IPS DF 19.7 (cell line): ENCODE measurements around the gene SPTBN2.

Experiments
- DNase-seq: peaks from one replicate; pipeline ENCODE4 v3.0.0-alpha.2; 2013; ENCODE audit warnings: low read depth, low spot score

SPTBN2 gene

DNA sequence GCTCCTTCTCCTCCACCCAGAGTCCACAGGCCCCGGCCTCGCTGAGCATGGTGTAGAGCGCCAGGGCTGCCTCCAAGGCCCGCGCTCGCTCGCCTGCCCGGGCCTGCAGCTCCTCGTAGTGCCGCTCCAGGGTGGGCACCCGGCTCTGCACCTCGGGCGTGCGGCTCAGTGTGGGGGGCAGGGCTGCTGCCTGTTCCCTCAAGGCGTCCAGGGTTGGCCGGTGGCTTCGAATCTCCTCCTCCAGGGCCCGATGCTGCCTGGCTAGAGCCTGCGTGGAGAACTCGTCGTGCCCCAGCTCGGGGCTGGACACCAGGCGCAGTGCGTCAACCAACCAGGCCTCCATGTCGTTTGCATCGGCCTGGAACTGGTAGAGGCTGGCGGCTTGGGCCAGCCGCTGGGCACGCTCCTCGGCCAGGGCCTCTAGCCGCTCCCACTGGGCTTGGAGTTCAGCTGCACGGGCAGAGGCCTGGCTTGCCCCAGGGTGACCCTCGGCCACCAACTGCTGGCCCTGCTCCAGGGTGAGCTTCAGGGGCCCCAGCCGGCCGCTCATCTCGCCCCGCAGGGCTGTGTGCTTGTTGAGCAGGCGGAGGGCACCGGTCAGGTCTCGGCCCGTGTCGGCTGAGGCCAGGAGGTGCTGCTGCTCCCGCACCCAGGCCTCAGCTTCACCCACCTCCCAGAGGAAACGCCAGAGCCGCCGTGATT lies 24.2 kb downstream of the SPTBN2 start:
- DNase-seq, result no peak

DNA sequence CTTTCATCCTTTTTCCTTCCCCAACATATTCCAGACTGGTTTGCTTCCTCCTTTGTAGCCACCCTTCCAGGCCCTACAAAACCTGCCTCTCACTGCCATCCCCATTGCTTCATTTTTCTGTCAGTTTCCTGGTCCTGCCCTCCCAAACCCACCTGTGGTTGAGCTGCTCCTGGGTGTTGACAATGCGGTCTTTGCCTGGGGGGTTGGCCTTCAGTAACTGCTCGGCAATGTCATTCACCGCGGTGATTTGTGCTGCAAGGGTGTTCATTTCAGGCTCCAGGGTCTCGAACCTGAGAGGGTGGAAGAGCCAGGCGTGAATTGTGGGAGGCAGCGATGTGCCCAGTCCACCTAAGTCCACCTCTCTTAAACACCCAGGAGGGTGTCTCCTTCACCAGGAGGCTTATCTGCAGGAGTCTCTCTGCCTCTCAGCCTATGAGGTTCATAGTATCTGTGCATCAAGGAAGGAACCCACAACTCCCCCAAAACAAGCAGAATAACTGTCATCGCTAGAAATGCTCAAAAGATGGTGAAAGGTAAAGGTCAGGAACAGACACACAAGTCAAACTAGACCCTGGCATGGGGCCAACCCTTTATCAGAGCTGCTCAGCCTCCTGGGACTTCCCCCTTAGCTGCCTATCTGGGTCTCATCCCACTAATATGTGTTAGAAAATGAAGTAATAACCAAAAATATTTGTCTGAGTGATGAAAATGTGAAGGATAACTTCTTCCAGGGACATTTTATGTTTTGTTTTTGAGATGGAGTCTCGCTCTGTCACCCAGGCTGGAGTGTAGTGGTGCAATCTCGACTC lies 27.4 kb downstream of the SPTBN2 start:
- DNase-seq, result no peak

DNA sequence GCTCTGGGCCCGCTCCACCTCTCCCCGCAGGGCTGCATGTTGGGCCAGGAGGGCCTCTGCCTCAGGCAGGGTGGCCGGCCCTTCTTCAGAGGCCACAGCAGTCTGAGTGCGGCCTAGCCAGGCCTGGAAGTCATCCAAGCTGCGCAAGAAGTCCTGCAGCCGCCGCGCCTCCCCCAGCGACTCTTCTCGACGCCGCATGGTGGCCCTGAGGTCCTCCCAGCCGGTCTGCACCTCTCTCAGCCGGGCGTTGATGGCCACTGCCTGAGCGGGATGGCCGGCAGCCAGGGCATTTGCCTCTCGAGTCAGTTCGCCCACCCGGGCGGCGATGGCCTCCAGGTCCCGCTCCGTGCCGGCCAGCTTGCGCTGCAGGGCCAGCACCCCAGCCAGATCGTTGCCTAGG lies 28.3 kb downstream of the SPTBN2 start:
- no peak for DNase-seq

DNA sequence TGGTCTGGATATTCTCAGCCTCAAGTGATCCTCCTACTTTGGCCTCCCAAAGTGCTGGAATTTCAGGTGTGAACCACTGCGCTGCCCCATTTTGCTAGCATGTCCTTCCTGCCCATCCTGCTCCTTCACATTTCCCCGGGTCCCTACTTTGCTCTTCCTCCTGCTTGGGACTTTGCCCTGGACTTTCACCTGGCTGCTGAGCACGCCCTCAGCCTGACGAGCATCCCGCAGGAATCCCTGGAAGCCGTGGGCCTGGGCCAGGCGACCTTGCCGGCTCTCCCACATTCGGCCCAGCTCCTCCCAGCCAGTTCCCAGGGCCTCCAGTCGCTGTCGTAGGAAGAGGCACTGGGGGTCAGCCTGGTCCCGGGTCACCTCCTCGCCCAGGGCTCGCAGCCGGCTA lies 28.7 kb downstream of the SPTBN2 start:
- no peak for DNase-seq

DNA sequence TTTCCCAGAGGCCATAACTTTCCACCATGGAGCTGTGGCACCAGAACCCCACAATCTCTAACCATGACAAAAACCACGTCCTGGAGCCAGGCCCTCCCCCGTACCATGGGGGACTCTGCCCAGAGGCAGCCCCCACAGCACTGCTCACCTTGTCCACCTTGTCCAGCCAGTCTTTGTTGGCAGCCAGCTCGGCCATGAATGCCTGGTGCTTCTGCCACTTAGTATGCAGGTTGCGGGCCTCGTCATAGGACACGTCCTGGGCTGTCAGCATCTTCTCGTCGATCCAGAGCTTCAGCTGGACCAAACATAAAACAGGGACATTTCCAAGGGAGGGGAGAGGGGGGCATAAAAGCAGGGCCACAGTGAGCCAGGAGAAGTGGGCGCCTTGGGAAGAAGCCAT lies 30.5 kb downstream of the SPTBN2 start:
- no peak for DNase-seq

DNA sequence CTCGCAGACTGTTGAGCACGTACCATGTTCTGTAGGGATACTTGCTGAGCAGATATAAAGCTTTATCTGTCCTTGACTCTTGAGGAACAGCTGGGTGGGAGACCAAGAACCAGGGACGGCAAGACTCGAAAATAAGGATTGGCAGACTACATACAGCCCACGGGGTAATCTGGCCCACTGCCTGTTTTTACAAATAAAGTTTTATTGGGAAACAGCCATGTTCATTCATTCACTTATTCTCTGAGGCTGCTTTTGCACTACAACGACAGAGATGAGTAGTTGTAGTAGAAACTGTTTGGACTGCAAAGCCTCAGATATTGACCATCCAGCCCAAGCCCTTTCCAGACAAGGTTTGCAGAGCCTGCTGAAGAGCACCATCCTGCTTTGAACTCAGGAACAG lies 31.0 kb downstream of the SPTBN2 start:
- DNase-seq, result no peak

DNA sequence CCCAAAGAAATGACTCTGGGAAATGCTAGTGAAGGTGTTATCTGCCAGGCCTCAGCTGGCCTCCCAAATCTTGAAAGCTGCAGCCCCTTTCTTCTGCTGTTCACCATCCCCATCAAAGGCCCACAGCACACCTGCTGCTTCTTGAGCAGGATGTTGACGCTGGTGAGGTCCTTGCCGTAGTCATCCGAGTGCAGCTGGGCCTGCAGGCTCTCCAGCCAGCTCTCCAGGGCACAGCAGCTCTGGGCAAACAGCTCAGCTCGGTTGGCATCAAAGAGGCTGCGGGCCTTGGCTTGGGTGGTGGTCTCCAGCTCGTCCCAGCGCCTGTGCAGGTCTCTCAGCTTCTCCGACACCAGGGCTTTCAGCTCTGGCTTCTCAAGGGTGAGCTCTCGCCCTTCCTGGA lies 32.9 kb downstream of the SPTBN2 start:
- DNase-seq, result no peak

DNA sequence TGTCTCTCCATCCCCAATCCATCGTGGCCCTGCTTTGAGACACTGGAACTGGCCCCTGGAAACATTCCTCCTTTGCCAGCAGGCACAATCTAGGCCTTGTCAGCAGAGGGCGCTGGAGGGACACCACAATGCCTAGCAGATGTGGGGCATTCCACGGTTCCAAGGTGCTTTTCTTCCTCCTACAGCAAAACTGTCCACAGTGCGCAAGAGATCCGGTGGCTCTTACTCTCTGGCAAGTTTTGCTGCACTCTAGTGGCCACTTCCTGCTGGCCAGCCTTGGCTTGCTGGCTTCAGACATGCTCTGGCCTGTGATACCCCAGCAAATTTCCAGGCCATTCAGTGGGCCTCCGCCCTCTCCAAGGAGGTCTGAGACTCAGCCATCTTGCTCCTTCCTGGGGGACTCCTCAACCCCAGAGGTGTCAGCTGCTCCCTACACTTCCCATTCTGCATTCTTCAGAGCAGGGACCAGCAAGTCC lies 34.2 kb downstream of the SPTBN2 start:
- peak; percentile 93 for DNase-seq

DNA sequence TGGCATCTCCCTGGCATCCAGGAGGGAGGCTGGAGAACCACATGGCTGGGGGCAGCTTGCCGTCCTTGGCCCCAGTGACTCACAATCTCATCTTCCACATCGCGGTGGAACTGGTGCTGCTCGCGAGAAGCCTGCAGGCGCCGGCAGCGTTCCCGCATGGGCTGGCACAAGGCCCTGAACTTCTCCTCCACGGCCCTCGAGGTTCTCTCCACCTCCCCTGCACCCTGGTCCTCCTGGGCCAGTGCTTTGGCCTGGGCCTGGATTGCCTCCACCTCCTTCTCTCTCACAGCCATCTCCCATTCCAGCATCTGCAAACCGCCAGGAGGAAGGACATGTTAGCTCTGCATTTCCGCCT lies 35.0 kb downstream of the SPTBN2 start:
- DNase-seq, result no peak

DNA sequence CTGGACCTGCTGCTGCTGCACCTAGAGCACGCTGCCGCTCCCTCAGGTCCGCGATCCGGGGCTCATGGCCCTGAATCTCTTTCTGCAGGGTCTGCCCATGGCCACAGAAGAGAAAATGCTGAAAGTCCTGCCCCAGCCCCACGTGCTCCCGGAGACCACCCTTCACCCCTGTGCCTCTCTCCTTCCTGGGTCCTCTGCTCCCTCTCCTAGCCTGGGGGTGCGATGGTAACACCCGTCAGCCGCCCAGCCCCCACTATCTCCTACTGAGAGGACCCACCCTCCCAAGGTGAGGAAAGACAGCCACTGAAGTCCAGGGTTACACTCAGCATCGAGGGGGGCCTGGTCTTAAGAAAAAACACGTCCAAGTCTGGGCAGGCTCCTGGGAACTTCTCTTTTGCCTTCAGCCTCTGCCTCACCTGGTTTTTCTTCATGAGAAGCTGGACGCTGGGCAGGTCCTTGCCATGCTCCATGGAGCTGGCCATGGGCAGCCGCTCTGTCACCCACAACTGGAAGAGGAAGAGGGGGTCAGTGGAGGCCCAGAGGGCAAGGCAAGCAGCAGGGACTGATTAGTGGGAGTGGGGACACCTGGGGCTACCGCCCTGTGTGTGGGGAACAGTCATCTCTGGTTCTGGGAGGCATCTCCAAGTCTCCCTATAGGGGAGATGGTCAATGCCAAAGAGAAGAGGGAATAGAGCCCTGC lies 35.5 kb downstream of the SPTBN2 start:
- DNase-seq, result no peak

DNA sequence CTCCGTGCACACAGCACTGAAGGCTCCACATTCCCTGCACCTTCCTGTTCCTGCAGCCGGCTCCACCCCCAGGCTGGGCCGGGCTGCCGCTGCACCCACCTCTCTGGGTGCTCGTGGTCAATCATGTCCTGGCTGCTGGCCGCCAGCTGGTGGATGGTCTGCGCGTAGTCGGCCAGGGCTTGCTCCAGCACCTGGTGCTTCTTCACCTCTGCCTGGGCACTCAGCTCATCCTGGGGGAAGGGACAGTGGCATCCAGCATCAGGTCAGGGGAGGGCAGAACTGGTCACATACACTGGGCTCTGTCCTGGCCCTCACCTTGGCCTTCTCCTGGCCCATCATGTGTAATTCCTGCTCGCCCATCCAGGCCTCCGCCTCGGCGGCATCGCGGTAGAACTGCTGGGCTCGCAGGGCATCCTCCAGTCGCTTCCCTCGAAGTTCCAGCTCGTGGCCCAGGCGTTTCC lies 36.1 kb downstream of the SPTBN2 start:
- no peak for DNase-seq

DNA sequence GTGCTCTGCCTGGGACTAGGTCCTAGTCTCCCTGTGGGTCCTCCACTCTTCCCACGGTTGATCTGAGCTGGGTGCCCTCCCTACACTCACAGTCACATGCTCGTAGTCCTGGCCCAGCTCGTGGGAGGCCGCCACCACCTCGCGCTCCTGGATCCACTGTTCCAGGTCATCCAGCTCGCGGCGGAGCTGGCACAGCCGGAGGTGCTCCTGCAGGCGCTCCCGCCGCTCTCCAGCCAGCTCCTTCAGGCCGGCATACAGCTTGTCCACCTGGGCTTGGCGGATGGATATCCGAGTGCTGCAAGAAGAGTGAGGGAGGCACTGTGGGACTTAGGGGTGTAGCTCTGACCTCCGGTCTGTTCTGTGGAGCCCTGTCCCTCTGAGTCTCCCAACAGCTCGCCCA lies 36.6 kb downstream of the SPTBN2 start:
- no peak for DNase-seq

DNA sequence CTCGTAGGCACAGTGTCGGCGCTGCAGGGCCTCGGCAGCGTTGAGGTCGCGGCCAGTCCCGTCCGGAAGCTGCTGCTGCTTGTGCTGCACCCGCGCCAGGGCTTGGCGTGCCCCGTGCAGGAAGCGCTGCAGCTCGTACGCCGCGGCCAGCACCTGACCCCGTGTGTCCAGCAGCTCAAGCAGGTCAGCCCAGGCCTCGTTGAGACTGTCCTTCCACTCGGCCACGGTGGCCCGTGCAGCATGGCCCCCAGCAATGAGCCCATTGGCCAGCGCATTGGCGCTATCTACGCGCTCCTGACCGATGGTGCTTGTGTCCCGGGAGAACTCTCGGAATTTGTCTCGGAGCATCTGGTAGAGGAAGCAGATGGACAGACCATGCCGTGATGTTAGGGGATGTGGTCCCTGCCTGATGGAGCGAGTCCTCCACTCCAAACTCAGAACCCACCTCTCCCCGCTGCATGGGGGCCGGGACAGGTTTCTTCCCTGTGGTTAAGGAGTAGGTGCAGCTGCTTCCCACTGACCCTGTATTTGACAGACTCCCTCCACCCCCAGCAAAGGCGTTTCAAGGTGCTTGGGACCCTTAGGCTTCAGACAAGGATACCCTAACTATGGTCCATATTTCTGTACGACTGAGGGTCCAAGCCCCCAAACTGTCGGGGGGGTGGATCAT lies 37.6 kb downstream of the SPTBN2 start:
- no peak for DNase-seq

DNA sequence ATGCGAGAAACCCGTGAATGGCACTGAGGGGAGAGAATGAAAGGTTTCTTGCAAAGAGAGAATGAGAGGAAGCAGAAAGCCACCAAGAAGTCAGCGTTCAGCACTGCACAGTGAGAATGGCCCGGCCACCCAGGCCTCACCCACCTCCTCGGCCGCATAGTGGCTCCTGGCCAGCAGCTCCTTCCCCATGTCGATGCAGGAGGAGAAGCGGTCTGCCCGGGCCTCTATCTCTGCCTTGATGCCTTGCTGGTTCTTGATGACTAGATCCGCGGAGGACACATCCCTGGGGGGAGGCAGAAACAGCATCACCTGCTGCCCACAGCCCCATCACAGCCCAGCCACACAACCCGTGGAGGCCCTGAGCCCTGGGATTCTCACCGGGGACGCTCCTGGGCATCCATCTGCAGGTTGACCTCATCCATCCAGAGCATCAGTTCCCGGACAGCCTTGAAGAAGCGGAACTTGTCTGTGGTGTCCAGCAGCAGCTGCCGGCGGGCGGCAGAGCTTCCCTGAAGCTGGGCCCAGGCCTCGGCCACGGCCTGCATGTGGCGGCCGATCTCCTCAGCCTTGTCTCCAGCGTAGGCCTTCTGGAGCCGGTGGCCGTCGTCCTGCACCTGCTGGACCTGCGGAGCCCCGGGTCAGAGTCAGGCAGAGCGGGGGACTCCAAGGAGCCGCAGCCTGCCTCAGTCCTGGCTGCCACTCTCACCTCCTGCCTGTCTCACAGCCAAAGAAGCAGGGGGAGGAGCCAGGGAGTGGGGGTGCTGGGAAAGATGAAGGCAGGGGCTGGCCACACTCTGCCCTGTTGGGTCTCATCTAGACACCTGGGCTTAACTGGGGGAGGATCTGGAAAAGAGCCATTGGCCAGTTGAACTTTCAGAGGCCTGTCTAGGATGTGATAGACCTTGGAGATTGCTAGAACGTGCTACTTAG lies 39.1 kb downstream of the SPTBN2 start:
- DNase-seq, result no peak

DNA sequence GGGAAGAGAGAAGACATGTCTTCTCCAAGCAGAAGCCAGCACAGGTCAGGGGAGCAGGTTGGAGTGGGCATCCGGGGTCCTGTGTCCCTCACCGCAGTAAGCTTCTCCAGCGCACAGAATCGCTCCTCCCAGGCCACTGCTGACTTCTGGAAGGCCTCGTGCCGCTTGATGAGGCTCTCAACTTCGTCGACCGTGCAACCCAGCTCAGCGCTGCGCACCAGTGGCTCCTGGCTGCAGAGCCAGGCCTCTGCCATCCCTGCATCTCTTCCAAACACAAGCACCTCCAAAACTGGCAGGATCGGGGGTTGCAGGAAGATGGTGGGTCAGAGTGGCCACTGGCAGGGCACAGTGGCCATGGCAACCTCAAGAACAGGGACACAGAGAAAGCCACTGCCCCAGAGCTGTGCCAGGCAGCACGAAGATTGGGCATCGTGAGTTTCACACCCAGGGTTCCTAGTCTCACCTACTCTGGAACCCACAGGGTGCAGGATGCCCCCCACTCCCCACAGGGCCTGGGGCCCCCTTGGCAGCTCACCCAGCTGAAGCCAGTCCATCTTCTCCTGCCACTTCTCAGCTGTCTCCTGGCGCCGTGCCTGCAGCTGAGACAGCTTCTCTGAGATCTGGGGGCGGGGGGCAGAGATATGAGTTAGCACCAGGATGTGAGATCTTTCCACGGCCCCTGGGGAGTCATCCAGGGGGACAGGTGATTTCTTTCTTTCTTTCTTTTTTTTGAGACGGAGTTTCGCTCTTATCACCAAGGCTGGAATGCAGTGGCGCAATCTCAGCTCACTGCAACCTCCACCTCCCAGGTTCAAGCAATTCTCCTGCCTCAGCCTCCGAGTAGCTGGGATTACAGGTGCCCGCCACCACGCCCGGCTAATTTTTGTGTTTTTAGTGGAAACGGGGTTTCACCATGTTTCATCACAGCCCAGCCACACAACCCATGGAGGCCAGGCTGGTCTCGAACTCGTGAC lies 40.2 kb downstream of the SPTBN2 start:
- no peak for DNase-seq

DNA sequence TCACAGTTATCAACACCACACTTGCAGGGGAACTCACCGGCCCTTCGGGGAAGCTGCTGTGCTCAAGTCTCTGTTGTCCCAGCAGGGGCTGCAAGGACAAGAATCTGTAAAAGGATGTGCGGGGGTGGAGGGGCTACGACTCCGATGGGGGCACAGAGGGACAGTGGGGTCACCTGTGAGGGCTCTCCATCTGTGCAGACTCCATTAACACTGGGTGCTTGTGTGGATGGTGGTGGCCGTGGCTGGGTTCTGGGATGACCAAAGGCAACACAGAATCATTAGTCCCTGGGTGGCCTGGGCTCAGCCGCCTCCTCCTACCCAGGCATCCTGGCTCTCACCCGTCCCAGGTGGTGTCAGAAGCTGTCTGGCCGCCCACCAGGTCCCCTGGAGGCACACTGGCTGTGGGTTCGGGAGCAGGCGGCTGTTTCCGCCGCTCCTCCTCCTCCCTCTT lies 41.2 kb downstream of the SPTBN2 start:
- DNase-seq, result no peak

DNA sequence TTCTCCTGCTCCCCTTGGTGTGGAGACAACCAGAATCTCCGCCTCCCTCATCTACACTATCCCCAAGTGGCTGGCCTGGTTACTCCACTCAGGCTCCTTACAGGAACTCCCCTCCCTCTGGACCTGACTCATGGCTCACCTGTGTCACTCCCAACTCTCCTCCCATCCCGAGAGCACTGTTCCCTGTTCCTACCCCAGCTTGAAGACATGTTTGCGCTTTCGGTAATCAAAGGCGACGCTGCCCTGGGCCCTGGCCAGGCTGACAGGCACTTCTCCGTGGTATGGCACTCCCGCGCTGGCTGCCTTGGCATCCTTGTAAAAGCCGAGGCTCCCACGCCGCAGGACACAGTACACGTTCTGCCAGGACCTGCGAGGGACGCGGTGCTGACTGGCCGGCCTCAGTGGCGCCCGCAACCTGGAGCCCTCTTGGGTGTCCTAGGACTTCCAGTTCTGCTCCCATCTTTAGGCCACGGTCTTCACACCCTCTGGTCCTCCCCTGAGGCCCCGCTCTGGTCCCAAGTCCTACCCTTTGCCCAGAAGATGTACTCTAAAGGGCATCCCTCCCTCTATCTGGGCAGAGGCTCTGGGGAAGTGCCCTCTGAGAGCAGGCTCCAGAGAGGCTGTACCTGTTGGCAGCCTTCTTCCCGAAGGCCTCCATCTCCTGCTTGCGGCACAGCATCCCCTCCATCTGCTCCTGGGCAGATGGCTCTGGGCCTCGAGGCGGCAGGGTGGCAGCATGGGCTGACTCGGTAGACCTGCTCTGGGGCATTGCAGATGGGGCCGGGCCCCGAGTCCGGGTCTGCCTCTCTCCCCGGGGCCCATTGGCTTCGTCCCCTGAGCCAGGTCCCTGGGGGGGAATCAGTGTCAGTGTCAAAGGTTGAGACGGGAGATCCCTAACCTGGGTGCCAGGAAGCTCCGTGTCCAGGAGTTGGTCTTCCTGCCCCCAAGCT lies 41.9 kb downstream of the SPTBN2 start:
- DNase-seq, result no peak

DNA sequence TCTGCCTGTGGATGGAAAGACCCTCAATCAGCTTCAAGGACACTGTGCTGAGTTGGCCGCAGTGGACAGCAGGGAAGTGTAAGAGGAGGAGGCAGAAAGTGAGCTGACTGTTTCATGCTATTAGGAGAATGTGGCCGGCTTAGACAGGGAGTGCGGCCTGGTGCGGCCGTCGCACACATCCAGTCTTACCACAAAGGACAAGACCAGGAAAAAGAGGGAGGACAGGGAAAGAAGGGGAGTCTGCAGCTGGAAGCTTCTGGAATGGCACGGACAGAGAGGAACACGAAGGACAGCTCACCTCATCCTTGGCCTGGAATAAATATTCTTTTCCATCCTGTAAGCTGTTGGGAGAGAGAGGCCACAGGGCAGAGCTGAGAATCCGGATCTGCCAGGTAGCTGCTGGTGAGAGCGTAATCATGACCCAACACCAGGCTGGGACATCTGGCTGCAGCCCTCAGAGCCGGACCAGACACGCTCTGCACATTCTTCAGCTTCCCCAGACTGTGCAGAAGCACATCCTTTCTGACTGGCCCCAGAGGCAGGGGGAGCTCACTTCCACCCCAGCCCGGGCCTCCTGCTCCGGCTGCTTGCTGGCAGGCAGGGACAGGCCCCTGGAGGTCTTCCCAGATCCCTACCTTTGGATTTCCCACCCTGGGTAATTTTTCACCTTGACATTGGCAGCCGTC lies 42.8 kb downstream of the SPTBN2 start:
- DNase-seq, result no peak
